Choroid plexus epithelial cell (primary cell): ENCODE results near the gene SLC23A2.

Experiments used
- DNase-seq: peaks from one replicate; pipeline ENCODE4 v3.0.0-alpha.2; 2010; ENCODE audit warnings: low read depth
- H3K4me3 ChIP-seq: 2 replicates; pipeline ENCODE4 v1.5.1; 2011; ENCODE audit warnings: low read depth, mild to moderate bottlenecking, control low read depth, low read length, moderate library complexity
- TF ChIP-seq, protein P1 (sequence below): conservative IDR thresholded peaks from 2 replicates; pipeline ENCODE4 v1.5.1; 2011; ENCODE audit warnings: low read depth, mild to moderate bottlenecking, control low read depth, inconsistent platforms, low read length, moderate library complexity

The SLC23A2 gene

DNA sequence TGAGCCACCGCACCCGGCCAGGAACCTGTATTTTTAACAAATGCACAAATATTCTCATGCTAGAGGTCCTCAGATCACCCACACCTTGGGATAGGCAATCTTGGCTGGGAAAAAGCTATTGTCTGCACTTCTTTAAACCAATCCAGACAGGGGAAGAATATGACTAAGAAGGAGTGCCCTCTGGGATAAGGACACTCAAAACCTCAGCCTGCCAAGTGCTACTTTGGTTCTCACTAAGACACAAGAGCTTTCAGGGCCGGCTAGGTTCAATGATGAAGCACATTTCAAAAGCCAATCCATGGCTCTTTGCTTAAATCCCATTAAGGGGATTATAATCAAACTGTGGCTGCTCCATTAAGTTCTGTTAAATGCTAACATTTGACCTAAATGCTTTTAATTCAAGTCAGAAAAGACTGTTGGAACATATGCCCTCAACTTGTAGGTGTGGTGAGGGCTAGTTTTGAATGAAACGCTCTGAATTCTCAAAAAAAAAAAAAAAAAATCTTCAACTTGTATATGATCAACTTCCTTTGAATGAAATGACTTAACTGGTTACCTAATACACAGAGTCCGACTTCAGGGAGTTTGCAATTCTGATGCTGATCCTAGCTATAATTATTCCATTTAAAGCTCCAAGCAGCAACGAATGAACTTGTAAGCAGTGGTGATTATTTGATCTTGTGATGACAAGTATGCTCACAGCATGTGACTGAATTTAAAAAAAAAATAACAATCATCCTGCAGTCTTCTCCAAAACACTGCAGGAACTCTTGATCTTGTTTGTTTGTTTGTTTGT lies 56.6 kb downstream of the SLC23A2 start:
- TF ChIP-seq, protein P1, sequence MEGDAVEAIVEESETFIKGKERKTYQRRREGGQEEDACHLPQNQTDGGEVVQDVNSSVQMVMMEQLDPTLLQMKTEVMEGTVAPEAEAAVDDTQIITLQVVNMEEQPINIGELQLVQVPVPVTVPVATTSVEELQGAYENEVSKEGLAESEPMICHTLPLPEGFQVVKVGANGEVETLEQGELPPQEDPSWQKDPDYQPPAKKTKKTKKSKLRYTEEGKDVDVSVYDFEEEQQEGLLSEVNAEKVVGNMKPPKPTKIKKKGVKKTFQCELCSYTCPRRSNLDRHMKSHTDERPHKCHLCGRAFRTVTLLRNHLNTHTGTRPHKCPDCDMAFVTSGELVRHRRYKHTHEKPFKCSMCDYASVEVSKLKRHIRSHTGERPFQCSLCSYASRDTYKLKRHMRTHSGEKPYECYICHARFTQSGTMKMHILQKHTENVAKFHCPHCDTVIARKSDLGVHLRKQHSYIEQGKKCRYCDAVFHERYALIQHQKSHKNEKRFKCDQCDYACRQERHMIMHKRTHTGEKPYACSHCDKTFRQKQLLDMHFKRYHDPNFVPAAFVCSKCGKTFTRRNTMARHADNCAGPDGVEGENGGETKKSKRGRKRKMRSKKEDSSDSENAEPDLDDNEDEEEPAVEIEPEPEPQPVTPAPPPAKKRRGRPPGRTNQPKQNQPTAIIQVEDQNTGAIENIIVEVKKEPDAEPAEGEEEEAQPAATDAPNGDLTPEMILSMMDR = no peak
- no peak for DNase-seq
- no peak overlapping the region for H3K4me3 ChIP-seq

DNA sequence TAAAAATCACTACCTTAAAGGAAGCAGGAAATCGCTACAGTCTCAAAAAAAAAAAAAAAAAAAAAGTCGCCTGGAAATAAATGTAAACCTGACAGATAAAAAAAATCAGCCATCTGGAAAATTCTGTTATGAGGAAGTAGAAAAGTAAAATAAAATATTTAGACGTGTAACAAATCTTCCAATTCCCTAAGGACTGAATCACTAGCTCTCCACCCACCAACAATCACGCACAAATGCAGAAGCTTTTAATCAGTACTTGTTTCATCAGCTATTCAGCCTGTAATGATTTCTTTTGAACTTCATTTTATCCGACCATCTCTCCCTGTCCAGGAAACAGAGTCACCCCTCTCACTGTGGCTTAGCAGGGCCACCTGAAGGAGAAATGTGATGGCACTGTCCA lies 59.0 kb downstream of the SLC23A2 start:
- TF ChIP-seq, protein P1 = no peak
- H3K4me3 ChIP-seq = no peak overlapping the region
- DNase-seq = no peak

DNA sequence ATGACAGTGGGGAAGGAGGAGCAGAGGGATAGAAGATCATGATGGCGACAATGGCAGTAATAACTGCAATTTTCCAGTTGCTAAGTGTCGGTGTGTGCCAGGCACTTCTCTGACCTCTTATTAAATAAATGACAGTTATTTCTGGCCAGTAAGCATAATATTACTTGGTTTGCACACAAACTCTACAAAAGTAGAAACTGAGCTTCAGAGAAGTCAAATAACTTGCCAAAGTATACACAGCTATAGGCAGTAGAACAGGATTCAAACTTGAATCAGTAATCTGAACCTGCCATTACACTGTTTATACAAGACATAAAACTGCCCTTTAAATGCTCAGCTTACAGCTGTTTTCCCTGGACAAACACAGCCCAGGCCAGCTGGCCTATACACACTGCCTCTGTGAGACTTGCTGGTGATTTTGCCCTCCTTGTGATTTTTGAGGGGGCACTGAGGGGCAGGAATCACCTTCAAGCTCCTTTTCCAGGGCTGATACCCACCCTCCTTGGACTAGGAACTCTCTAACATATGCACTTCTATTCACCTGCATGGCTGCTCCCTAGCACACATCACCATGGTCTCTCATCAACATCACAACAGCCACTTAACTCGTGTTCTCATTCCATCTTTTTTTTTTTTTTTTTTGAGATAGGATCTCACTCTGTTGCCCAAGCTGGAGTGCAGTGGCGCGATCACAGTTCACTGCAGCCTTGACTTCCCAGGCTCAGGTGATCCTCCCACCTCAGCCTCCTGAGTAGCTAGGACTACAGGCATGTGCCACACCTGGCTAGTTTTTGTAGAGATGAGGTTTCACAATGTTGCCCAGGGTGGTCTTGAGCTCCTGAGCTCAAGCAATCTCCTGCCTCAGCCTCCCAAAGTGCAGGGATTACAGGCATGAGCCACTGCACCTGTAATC lies 63.6 kb downstream of the SLC23A2 start:
- DNase-seq = no peak
- TF ChIP-seq, protein P1 = no peak

DNA sequence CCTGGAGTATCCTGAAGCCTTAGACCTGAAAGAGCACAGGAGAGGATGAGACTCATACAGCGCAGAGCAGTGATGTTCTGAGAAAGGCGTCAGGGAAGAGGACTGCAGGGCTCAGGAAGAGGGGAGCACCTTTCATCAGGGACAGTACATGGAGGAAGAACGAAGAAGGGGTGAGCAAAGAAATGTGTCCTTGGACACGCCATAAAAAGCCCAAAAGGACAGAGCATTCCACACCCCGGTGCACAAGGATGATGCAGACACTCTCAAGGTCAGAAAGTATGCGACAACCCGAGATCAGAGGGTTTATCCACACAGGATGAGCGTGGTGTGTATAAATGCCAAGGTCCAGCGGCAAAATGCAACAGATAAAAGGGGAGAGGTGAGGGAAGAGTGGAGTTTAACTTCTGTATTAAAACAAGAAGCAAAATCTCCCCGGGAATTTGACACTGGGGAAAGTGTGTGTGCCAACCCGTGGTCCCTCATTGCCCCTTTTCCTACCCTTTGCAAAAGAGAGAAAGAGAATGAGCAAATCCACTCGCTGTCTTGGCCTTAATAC lies 64.4 kb downstream of the SLC23A2 start:
- no peak for DNase-seq
- TF ChIP-seq, protein P1 = no peak
- no peak overlapping the region for H3K4me3 ChIP-seq

More for the DNA sequence above, 63.6 kb downstream of the SLC23A2 start:
- no peak overlapping the region for H3K4me3 ChIP-seq

DNA sequence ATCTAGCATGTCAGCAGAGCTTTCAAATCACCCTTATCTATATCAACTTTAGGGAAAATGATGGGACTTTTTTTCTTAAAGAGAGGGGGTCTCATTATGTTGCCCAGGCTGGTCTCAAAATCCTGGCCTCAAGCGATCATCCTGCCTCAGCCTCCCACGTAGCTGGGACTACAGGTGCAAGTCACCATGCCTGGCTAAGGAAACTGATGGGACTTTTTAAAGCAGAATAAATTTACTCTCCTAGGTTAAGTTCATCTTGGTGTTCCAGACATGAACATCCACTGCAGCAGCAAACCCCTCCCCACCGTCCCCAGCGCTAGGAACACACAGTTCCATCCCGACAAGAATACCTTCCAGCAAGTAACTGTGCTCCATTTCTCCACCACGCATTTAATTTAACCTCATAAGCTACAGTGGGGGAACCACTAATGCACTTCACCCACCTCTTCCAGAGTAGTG lies 64.9 kb downstream of the SLC23A2 start:
- TF ChIP-seq, protein P1 = no peak
- DNase-seq = no peak
- H3K4me3 ChIP-seq = no peak overlapping the region

DNA sequence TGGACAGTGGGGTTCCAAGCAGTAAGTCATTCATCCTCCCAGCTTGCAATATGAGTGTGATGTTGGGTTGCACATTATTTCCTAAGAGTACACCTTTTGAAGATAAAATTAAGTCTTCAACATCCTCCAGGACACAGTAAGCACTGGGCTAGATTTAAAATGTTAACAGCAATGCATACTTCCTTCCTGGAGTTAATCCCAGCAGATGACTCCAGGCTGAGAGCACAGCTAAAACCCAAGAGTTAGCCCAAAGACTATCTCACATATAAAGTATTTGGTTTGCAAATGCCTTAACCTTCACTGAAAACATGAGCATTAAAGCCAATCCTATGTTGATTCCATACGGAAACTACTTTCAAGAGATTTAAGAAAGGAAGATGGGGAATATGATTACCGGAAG lies 69.2 kb downstream of the SLC23A2 start:
- no peak for DNase-seq
- no peak overlapping the region for H3K4me3 ChIP-seq
- TF ChIP-seq, protein P1 = no peak
